ENCODE measurements around the gene CYP2R1.

CYP2R1 gene, protein sequence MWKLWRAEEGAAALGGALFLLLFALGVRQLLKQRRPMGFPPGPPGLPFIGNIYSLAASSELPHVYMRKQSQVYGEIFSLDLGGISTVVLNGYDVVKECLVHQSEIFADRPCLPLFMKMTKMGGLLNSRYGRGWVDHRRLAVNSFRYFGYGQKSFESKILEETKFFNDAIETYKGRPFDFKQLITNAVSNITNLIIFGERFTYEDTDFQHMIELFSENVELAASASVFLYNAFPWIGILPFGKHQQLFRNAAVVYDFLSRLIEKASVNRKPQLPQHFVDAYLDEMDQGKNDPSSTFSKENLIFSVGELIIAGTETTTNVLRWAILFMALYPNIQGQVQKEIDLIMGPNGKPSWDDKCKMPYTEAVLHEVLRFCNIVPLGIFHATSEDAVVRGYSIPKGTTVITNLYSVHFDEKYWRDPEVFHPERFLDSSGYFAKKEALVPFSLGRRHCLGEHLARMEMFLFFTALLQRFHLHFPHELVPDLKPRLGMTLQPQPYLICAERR

DNA sequence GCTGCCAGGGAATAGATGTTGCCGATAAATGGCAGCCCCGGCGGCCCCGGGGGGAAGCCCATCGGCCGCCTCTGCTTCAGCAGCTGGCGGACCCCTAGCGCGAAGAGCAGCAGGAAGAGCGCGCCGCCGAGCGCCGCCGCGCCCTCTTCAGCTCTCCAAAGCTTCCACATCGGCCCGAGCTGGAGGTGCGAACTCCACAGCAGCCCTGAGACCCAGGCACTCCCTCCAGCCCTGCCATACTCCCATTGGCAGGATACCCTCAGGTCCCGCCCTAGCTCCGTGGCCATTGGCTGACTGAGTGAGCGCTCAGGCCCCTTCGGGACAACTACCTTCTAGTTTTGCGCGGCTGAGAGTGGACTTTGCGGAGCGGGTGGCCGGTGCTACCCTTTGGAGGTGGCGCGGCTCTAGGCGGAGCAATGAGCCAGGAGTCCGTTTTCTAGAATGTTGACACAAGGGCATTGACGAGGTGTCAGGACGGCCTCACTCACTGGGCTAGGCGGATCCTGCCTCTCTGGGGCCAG, at the start of gene CYP2R1:
Gene CYP2R1 (minus strand): TSS at position 196 of the 521 bp plus-strand sequence. CDS start 26 bp downstream, at position 170.
- peak; percentile 96 for DNase-seq

DNA sequence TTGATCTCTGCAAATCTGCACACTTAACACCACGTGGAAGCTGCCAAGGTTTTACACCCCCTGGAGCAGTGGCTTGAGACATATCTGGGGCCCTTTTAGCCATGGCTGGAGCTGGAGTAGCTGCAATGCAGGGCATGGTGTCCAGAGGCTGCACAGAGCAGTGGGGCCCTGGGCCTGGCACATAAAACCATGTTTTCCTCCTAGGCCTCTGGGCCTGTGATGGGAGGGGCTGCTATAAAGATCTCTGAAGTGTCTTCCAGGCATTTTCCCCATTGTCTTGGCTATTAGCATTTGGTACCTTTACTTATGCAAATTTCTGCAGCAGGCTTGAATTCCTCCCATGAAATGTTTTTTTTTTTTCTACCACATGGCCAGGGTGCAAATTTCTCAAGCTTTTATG, 46.9 kb upstream of the CYP2R1 start:
- no peak for DNase-seq

DNA sequence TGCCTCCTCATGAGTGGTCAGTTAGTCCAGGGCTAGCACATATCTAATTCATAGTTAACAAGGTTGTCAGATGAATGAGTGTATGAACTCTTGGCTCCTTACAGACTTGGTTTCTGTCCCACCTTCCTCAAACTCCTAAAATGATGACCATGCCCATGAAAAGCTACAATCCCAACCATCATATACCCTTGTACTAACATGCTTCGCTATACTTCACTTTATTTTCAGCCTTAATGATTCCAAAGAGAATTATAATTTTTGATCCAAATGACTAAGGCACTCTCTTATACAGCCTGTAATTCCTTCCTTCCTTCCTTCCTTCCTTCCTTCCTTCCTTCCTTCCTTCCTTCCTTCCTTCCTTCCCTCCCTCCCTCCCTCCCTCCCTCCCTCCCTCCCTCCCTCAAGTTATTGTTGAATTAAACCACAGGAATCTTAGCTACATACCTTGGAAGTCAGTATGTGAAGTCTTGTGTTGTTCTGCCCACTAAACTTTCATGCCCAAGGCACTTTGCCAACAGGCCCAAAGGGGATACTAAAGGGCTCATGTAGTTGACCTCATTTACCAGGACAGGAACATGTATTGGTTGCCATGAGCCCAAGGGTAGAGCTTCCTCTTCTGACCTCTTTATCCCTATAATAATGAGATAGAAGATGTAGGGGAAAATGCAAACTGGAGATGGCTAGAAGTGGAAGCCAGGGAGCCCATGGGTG, 42.8 kb upstream of the CYP2R1 start:
- no peak for DNase-seq

DNA sequence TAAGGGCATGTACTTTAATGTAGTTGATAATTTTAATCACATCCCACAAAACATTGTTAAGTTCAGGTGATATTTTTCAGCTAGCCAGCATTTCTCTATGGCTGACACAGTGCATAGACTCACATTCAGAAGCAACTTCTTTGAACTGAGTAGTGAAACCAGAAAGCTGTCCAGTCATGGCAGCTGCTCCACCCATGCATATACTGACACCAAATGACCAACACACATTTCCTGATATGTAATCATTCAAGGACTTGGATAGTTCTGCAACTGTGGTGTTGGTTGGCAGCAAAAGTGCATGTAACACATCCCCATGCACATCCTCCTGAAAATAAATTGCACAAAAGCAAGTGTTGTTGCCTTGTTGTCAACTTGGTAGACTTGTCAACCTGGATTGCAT, 40.4 kb upstream of the CYP2R1 start:
- DNase-seq, result no peak

GRCh38 chr11:14930369-14930768, 38.3 kb upstream of the CYP2R1 start:
- no peak for DNase-seq

- DNase-seq, result no peak
These were observed 35.1 kb upstream of the CYP2R1 start for GRCh38 chr11:14927146-14927545.

DNA sequence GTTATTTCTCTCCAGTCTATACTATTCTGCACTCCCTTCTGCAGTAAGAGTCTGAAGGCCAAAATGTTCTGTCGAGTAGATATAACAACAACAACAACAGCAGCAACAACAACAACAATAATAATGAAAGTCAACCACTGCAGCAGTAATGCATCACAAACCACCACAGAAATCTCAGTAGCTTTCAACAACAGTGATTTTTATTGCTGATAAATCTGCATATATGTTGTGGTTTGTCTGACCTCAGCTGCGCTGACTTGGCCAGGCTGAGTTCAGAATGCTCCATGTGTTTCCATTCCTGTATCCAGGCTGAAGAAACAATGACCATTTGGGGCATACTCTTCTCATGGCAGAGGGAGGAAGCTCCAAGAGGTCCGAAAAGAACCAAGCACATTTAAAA, 32.3 kb upstream of the CYP2R1 start:
- DNase-seq, result no peak

DNA sequence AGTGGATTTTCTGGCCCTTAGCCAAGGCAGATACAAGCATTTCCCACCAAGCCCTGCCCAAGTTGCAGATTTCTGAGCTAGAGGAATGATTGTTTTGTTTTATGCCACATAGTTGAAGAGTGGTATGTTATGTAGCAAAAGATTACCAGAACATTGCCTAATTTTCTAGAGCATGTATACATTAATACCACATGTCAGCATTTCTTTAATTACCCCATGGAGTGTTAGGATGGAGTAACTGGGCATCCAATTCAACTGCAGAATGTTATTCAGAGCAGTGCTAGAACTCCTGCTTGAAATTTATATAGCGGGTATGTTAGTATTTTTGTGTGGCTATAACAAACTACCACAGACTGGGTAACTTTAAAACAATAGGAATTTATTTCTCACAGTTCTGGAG, 24.4 kb upstream of the CYP2R1 start:
- no peak for DNase-seq

DNA sequence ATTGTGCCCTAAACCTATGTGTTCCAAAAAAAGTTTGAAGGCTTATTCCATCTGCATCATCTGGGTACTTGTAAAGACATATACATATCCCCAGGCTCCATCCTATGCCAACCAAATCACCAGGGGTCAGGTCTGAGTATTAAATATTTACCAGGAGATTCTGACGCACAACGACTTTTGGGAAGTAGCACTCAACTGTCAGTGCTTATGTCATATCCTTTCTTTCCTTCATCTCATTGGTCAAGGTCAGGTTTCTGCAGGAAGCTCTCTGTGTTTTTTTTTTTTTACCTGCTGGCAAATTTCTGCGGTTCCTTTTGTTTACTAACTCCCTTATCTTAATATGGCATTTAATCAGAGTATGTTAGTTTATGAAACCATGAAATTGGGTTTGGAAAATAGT, 22.5 kb upstream of the CYP2R1 start:
- DNase-seq, result no peak

DNA sequence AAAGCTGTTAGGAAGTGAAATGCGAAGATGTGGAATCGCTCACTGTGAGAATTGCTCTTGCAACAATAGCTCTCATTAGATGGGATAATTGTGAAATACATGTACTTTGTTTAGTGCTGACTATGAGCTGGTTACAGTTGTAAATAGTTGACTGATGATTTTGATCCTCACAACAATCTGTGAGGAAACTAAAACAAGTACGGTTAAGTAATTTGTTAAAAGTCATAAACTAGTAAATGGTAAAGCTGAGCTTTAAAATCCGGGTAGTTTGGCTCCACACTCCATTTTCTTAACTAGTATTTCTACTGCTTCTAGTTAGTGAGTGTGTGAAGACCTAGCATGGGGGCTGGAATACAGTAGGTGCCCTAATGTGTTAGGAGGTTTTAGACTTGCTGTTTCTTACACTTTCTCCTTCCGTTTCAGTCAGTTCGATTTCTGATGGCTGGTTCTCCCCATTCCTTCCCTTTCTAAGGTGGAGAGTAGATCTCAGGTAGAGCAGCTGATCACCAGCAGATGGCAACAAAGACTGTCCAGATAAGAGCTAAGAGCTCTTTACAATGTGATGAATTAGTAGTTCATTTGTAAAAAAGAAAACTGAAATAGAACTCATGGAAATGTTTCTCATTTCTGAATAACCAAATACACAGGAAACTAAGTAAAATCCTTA, 16.3 kb upstream of the CYP2R1 start:
- peak; percentile 60 for DNase-seq

DNA sequence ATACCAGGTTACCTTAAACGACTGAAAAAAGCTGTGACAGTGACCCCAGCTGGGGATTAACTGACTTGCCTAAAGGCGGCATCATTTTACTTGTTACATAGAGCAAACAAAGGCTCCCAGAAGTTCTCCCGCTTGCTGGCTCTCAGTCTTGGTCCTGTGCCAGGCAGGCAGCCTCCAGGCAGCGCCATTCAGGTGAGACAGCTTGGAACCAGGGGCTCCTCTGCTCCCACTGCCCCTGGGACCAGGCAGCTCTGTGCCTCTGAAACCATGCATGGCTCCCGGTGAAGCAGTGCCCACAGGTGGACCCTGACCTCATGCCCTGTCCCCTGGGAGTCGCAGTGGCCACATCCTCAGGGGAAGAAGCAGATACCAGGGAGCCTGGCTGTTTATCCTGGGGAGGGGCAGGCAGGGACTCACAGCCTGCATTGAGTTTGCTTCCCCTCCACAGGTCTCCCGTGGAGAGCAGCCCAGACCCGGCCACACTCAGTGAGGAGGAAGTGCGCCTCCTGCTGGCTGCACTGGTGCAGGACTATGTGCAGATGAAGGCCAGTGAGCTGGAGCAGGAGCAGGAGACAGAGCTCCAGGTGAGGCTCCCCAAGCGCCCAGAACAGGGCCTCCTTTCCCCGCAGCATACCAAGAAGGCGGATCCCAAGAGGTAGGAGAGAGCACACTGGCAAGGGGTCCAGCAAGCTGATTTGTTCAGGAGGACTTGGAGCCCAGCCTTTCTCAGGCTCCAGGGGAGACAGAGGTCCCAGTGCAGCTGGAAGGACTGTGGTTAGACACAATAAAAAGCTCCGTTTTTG, 15.6 kb upstream of the CYP2R1 start:
- peak; percentile 88 for DNase-seq

DNA sequence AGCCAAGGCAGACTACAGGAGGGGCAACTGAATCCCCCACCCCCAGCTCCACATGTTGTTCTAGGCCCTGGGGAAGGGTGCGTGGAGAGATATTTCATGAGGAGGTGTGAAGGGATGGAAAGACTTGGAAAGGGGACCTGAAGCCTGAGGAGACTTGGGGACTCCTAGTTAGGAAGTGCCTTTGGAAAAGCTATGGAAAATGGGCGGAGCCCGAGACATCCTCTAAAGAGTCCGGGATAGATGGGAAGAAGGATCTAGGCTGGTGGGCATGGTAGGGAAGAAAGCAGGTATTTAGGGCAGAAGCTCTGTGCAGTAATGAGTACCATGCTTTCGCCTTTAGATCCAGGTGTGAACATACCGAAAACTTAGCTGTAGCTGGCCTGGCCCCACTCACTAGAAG, 15.0 kb upstream of the CYP2R1 start:
- no peak for DNase-seq

- DNase-seq, result no peak
These were observed 14.5 kb upstream of the CYP2R1 start for GRCh38 chr11:14906578-14906977.

- DNase-seq, result peak; percentile 84
These were observed 13.3 kb upstream of the CYP2R1 start for GRCh38 chr11:14905104-14906033.

- peak; percentile 83 for DNase-seq
These were observed 12.7 kb upstream of the CYP2R1 start for GRCh38 chr11:14904745-14905103.

DNA sequence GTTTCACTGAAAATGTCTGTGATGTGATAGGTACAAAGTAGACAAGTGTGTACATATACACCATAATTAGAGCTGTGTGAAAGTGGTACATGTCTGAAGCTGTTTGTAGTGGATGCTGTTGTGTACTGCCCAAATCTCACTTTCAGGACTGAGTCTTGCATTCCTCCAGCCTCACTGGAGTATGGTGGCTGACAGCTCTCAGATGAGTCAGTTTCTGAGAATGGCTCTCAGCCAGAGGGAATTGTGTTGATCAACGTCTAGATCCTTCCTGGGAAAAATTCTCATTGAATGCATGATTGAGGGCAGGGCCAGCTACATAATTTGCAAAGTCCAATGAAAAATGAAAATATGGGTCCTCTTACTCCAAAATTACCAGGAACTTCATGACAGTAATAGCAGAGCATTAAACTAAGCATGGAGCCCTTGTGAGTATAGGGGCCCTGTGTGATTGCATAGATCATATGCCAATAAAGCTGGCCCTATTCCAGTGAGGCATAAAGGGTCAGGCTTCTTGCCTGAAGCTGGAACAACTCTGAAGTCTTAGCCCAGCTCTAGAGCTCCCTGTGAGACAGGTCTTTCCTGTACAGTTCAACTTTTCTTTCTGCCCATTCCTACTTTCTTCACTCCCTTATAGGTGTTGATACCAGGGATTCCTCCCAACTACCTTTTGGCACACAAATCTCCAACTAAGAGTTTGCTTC, 10.8 kb upstream of the CYP2R1 start:
- DNase-seq, result no peak

GRCh38 chr11:14898906-14899305, 6.9 kb upstream of the CYP2R1 start:
- DNase-seq, result no peak

DNA sequence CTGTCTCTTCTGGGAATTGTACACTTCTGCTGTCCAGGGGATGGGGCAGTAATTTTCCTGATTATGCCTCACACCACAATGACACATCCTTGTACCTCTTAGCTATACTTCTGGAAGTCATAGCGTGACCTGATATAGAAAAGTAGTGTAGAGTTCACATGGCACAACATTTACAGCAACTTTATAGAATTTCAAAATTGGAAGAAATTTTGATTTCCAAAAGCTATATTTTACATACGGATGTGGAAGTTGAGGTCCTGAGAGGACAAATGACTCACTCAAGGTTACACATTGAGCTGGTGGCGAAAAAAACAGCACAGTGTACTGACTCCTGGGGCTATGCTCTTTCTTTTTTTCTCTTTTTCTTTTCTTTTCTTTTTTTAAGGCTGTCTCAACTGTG, 6.3 kb upstream of the CYP2R1 start:
- DNase-seq, result no peak

DNA sequence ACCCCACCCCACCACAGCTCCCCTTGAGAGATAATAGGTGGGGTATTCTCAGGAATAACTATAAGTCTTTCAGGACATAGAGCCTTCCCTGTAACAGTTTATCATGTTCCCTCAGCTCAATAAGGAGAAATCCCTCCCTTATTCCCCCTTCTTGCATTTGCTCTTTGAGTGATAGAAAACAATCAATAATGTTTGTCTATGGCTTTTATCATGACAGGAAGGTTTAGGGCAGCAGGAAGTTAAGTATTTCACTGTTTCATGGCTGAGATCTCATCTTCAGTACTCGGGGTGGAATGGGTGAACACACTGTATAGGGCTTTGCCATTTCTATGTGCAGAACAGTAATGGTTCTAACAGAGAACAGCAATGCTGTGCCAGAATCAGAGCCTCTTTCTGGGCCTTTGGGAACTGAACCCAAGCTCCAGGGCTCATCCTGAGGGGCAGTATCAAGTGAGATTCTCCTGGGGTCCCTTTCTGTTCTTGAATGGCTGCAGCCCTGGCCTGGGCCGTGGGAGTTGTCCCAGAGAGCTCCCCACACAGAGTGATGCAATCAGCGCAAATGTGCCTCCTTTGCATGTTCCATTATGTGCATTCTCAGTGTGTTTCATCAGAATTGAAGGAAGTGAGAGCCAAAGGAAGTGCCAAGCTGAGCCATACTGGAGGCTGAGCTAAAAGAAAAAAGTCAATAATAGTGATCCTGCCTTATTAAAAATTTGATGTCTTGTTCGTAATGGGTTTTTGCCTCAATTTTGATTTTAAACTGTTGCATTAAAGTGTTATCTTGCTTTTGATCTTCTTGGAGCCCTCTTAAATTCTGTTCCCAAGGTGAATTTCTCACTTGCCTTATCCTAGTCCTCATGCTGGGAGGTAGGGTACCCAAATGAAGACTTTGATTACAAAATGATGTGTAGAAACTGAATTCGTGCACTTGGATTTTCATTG, 2.9 kb upstream of the CYP2R1 start:
- no peak for DNase-seq

- no peak for DNase-seq
These were observed 546 bp upstream of the CYP2R1 start for GRCh38 chr11:14892577-14892976.
